Measurements from ENCODE around the gene IDH2.
A peak's percentile ranks its signal among the peaks of the same experiment; 100 is the strongest.
"Not testable (repeated sequence)": the region's sequence is repeated elsewhere in the genome, so short reads cannot be mapped to it uniquely, and the experiment has no call there.

The IDH2 gene

GRCh38 chr15:90142216-90143165 is 40.2 kb upstream of the IDH2 start:
- TF ChIP-seq CTCF (IDR thresholded peaks at IDR 0.05; ENCODE audit: low read depth, low read length, missing control alignments), result no peak
- in situ Hi-C loops (cut with HindIII; ENCODE audit: low sequenced_read_pairs), result loop anchor here (5.0 kb wide), 1 partner anchor 40 kb away; the partner anchor contains the start of gene IDH2
- no peak overlapping the region for H3K4me3 ChIP-seq (ENCODE audit: low read depth, low read length)
- no peak for DNase-seq (ENCODE audit: low read depth)

DNA sequence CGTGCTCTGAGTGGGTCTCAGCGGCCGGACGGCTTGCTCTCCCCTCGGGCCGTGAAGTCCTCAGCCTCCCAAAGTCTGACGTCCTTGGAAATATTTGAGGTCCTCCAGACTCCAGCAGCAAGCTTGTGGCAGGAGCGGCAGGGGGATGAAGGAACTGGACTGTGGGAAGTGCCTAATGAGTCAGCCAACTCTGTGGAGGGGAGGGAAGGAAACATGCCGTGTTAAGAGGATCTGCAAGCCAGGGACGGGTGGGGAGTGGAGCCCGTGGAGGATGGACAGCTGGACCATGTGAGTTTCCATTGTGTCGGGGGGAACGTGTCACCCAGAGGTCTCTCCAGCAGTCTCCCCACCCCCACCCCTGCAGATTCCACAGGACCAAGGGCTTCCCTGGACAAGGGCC is 39.4 kb upstream of the IDH2 start:
- H3K4me3 ChIP-seq (ENCODE audit: low read depth, low read length), result no peak overlapping the region
- in situ Hi-C loops (cut with HindIII; ENCODE audit: low sequenced_read_pairs), result loop anchor here (5.0 kb wide), 1 partner anchor 39 kb away; the partner anchor contains the start of gene IDH2
- TF ChIP-seq CTCF (IDR thresholded peaks at IDR 0.05; ENCODE audit: low read depth, low read length, missing control alignments), result no peak
- peak; percentile 19 for DNase-seq (ENCODE audit: low read depth)

DNA sequence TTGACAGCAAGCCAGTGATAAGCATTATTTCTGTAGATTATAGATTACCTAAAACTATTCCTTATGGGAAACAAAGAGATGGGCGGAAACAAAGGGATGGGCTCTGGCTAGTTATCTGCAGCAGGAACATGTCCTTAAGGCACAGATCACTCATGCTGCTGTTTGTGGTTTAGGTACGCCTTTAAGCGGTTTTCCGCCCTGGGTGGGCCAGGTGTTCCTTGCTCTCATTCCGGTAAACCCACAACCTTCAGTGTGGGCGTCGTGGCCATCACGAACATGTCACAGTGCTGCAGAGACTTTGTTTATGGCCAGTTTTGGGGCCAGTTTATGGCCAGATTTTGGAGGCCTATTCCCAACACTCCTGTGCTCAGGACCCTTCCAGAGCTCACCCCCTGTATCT is 37.3 kb upstream of the IDH2 start:
- DNase-seq (ENCODE audit: low read depth); in situ Hi-C loops (cut with HindIII; ENCODE audit: low sequenced_read_pairs); H3K4me3 ChIP-seq (ENCODE audit: low read depth, low read length): not testable (repeated sequence)

- TF ChIP-seq CTCF (IDR thresholded peaks at IDR 0.05; ENCODE audit: low read depth, low read length, missing control alignments), result no peak
- no peak for DNase-seq (ENCODE audit: low read depth)
- no peak overlapping the region for H3K4me3 ChIP-seq (ENCODE audit: low read depth, low read length)
- in situ Hi-C loops (cut with HindIII; ENCODE audit: low sequenced_read_pairs), result no loop called here
Measured at GRCh38 chr15:90138071-90138833, 36.0 kb upstream of the IDH2 start.

GRCh38 chr15:90132437-90132836 is 30.2 kb upstream of the IDH2 start:
- no peak for TF ChIP-seq CTCF (IDR thresholded peaks at IDR 0.05; ENCODE audit: low read depth, low read length, missing control alignments)
- H3K4me3 ChIP-seq (ENCODE audit: low read depth, low read length), result no peak overlapping the region
- in situ Hi-C loops (cut with HindIII; ENCODE audit: low sequenced_read_pairs), result no loop called here
- no peak for DNase-seq (ENCODE audit: low read depth)

DNA sequence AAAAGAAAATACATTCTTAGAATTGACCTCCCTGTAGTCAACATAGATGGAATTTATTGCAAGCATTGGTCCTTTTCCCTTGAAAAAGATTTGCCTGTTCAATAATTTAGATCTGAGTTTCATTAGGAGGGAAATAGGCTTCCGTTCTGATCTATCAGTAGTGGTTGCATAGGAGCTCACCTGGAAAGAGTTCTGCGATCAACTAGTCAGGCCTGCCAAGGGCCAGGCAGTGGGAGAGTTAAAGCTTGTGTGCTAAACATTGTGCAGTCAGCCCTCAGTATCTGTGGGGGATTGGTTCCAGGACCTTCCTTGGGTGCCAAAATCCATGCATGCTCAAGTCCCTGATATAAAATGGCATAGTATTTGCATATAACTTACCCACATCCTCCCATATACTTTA is 29.6 kb upstream of the IDH2 start:
- no peak for TF ChIP-seq CTCF (IDR thresholded peaks at IDR 0.05; ENCODE audit: low read depth, low read length, missing control alignments)
- no peak for DNase-seq (ENCODE audit: low read depth)
- in situ Hi-C loops (cut with HindIII; ENCODE audit: low sequenced_read_pairs), result no loop called here
- H3K4me3 ChIP-seq (ENCODE audit: low read depth, low read length), result no peak overlapping the region
